Spleen (tissue), 11 donors: Measurements from ENCODE around the gene ANKK1. TPM values are rescaled to one million over a fixed set of nuclear protein-coding genes. Genes with fewer than 3 reads are reported as not detected.
A peak's percentile ranks its signal among the peaks of the same experiment; 100 is the strongest.

Experiments used
- DNase-seq: peaks from one replicate; pipeline ENCODE4 v3.0.0-alpha.2; 2020
- H3K27ac ChIP-seq, 8 donors: fragments of 200-600 bp; sonication (generic) in 7 of 8; 1 replicate in 4 of 8; 2 replicates in 4 of 8; pipeline versions ENCODE4 v1.5.0 to v1.8.0; 2016 to 2021; ENCODE audit warnings: inconsistent platforms in 4 of 8, mild to moderate bottlenecking in 4 of 8, moderate library complexity in 1 of 8
- H3K27me3 ChIP-seq, 7 donors: fragments of 200-600 bp; sonication (generic) in 6 of 7; replicated peaks in 1 of 7; 1 replicate in 4 of 7; 2 replicates in 3 of 7; pipeline versions ENCODE4 v1.5.0 to v1.8.0; 2016 to 2021; ENCODE audit warnings: inconsistent platforms in 3 of 7, mild to moderate bottlenecking in 1 of 7
- H3K36me3 ChIP-seq, 6 donors: fragments of 200-600 bp; sonication (generic) in 5 of 6; 1 replicate in 4 of 6; 2 replicates in 2 of 6; pipeline versions ENCODE4 v1.5.0 to v1.8.0; 2016 to 2021; ENCODE audit warnings: inconsistent platforms in 2 of 6
- H3K4me1 ChIP-seq, 6 donors: fragments of 200-600 bp; sonication (generic) in 5 of 6; 1 replicate in 3 of 6; 2 replicates in 3 of 6; pipeline versions ENCODE4 v1.5.0 to v1.8.0; 2016 to 2021; ENCODE audit warnings: inconsistent platforms in 3 of 6
- H3K4me3 ChIP-seq, 8 donors: fragments of 200-600 bp; sonication (generic) in 7 of 8; 1 replicate in 4 of 8; 2 replicates in 4 of 8; pipeline versions ENCODE4 v1.5.0 to v1.8.0; 2016 to 2021; ENCODE audit warnings: inconsistent platforms in 4 of 8, mild to moderate bottlenecking in 4 of 8, moderate library complexity in 2 of 8
- H3K9me3 ChIP-seq, 8 donors: fragments of 200-600 bp; sonication (generic) in 7 of 8; 1 replicate in 4 of 8; 2 replicates in 4 of 8; pipeline versions ENCODE4 v1.5.0 to v1.8.0; 2016 to 2021; ENCODE audit warnings: inconsistent platforms in 4 of 8
- CTCF ChIP-seq, 11 experiments: fragments of 200-600 bp in 7 of 11; fragments of 450-650 bp in 4 of 11; sonication (generic) in 4 of 11; IDR thresholded peaks in 8 of 11; conservative IDR thresholded peaks in 3 of 11; 1 replicate in 7 of 11; 2 replicates in 4 of 11; pipeline versions ENCODE4 v1.4.0 to v1.8.0; 2016 to 2021; ENCODE audit warnings: antibody characterized with exemption in 11 of 11, inconsistent platforms in 4 of 11, mild to moderate bottlenecking in 1 of 11
- POLR2A ChIP-seq, 3 donors: fragments of 450-650 bp; IDR thresholded peaks; one replicate each; pipeline ENCODE4 v1.5.1; 2017; ENCODE audit warnings: antibody characterized with exemption in 3 of 3, mild to moderate bottlenecking in 1 of 3
- POLR2AphosphoS5 ChIP-seq, 3 donors: sonication (generic); formaldehyde crosslinking; IDR thresholded peaks; one replicate each; pipeline ENCODE4 v1.5.1; 2017; ENCODE audit warnings: antibody characterized with exemption in 3 of 3
- WGBS, 5 donors: extraction: QIAGEN DNeasy Blood & Tissue Kit in 3 of 5; methylation state at CpG; one replicate each; pipeline versions ENCODE4 v1.1.5 to v1.1.7; 2013 to 2018; 5-methylcytosine and 5-hydroxymethylcytosine counted together
- intact Hi-C: fragments of 100-400 bp; cut with DNase I; formaldehyde crosslinking; loops from one replicate; pipeline ENCODE4 v1.15.0; 2023; ENCODE audit warnings: low total_unique reads
- polyA plus RNA-seq, 3 donors: library from polyadenylated mRNA; stranded (reverse); fragments of 200-250 nt; gene quantifications; one replicate each; pipeline ENCODE4 v1.2.1, GENCODE V29; 2013
- total RNA-seq, 7 donors: library from RNA; depleted of rRNA in 3 of 7; stranded (reverse); fragments of >200 nt in 3 of 7; fragmentation: NEBNext Ultra II Directional in 4 of 7; extraction: Animal tissue kit (Norgen Biotek cat#: 25700) in 4 of 7; gene quantifications; one replicate each; pipeline versions ENCODE4 v1.1.0 to v1.2.1, GENCODE V29; 2016 to 2021
- donor health status: healthy with polysubstance abuse.
- donor health status: DM: no; HTN: no; CAD: no; lungs with moderate emphysema.
- donor health status: DM: no; HTN: no; CAD: no.
- donor health status: Bipolar disorder and iron deficiency.
- donor health status: healthy.
- donor health status: DM: no; HTN: no; CAD: no.
- donor health status: DM: yes; HTN: yes; CAD: no.

ANKK1 gene
- total and polyA plus RNA-seq, 10 donors = 0.26 to 2.0 (median 0.65) TPM

- WGBS, 5 donors = 68 to 87% (median 75%) methylated on average over 3 of the region's 3 CpGs
- Histone ChIP-seq H3K36me3 (no peaks in the 10 kb centered on the region), H3K27me3 (no peaks in the 10 kb centered on the region), H3K27ac (no peak overlapping the region), H3K4me1 (no peaks in the 10 kb centered on the region), H3K9me3 (no peaks in the 10 kb centered on the region), H3K4me3 (no peak overlapping the region)
- intact Hi-C loops = no loop called here
- DNase-seq = no peak
- TF ChIP-seq POLR2AphosphoS5 (IDR thresholded peaks at IDR 0.05) = no peak
- no peak for TF ChIP-seq POLR2A (IDR thresholded peaks at IDR 0.05)
- TF ChIP-seq CTCF (IDR thresholded peaks at IDR 0.05 in 8 of 11, conservative IDR thresholded peaks at IDR 0.05 in 3 of 11) = no peak
These were observed 24.0 kb downstream of the ANKK1 start for GRCh38 chr11:113411536-113411935.

GRCh38 chr11:113412675-113413074 lies 25.1 kb downstream of the ANKK1 start:
- peak; percentile 62 for DNase-seq

GRCh38 chr11:113415343-113415742 lies 27.8 kb downstream of the ANKK1 start:
- Histone ChIP-seq H3K36me3 (no peaks in the 10 kb centered on the region), H3K4me1 (no peaks in the 10 kb centered on the region), H3K4me3 (no peak overlapping the region), H3K27ac (no peak overlapping the region), H3K9me3 (no peaks in the 10 kb centered on the region), H3K27me3 (no peaks in the 10 kb centered on the region)
- peak; percentile 58 for DNase-seq
- WGBS, 5 donors = 89 to 96% (median 92%) methylated on average over 16 of the region's 16 CpGs
- intact Hi-C loops = no loop called here
- TF ChIP-seq POLR2AphosphoS5 (IDR thresholded peaks at IDR 0.05) (no peak), POLR2A (IDR thresholded peaks at IDR 0.05) (no peak), CTCF (IDR thresholded peaks at IDR 0.05 in 8 of 11, conservative IDR thresholded peaks at IDR 0.05 in 3 of 11) (no peak)

More at GRCh38 chr11:113412675-113413074, 25.1 kb downstream of the ANKK1 start:
- H3K27me3 ChIP-seq = no peaks in the 10 kb centered on the region
- no peak overlapping the region for H3K27ac ChIP-seq
- H3K36me3 ChIP-seq = no peaks in the 10 kb centered on the region
- no peak overlapping the region for H3K4me3 ChIP-seq
- no peaks in the 10 kb centered on the region for H3K9me3 ChIP-seq
- TF ChIP-seq POLR2A (IDR thresholded peaks at IDR 0.05) (no peak), POLR2AphosphoS5 (IDR thresholded peaks at IDR 0.05) (no peak), CTCF (IDR thresholded peaks at IDR 0.05 in 8 of 11, conservative IDR thresholded peaks at IDR 0.05 in 3 of 11) (no peak)
- H3K4me1 ChIP-seq = no peaks in the 10 kb centered on the region
- WGBS, 5 donors = 76 to 94% (median 80%) methylated on average over 8 to 9 of the region's 9 CpGs
- intact Hi-C loops = no loop called here

GRCh38 chr11:113417428-113417827 lies 29.8 kb downstream of the ANKK1 start:
- TF ChIP-seq POLR2AphosphoS5 (IDR thresholded peaks at IDR 0.05) (no peak), POLR2A (IDR thresholded peaks at IDR 0.05) (no peak), CTCF (IDR thresholded peaks at IDR 0.05 in 8 of 11, conservative IDR thresholded peaks at IDR 0.05 in 3 of 11) (no peak)
- Histone ChIP-seq H3K9me3 (no peaks in the 10 kb centered on the region), H3K27me3 (no peaks in the 10 kb centered on the region), H3K27ac (no peak overlapping the region), H3K36me3 (no peaks in the 10 kb centered on the region), H3K4me3 (no peak overlapping the region), H3K4me1 (no peaks in the 10 kb centered on the region)
- no peak for DNase-seq
- intact Hi-C loops = no loop called here
- 49 to 69% (median 68%) methylated on average over 2 of the region's 2 CpGs for WGBS, 5 donors
